PC-9 (cell line): ENCODE measurements around the gene YWHAB. TPM values are rescaled to one million over a fixed set of nuclear protein-coding genes. Genes with fewer than 3 reads are reported as not detected.

Source experiments
- BruUV-seq: library from RNA; stranded (reverse); fragments of 400-500 nt; replicated peaks from 2 replicates; lab custom pipeline; 2021; lab: Mats Ljungman, UMichigan
- CTCF ChIA-PET: fragments of 300-600 bp; sonication (Branson Sonifier 250); formaldehyde crosslinking; loops from one replicate; lab custom pipeline; 2022; ENCODE audit warnings: antibody characterized with exemption; lab: Charles Lee
- POLR2A ChIA-PET: fragments of 300-600 bp; sonication (Branson Sonifier 250); formaldehyde crosslinking; loops from one replicate; lab custom pipeline; 2022; ENCODE audit warnings: antibody characterized with exemption; ENCODE audit not compliant: unreplicated experiment; lab: Charles Lee
- DNase-seq, 2 experiments: peaks; one replicate each; pipeline versions ENCODE4 v3.0.0 to v3.0.0-alpha.2; 2015 to 2022; ENCODE audit warnings: mixed read lengths in 1 of 2
- H2AFZ ChIP-seq: fragments of 200-600 bp; sonication (generic); 2 replicates; pipeline ENCODE4 v1.8.1; 2017; ENCODE audit warnings: antibody characterized with exemption
- H3F3A ChIP-seq: fragments of 200-600 bp; sonication (generic); 2 replicates; pipeline ENCODE4 v1.8.1; 2017; ENCODE audit warnings: antibody characterized with exemption, mild to moderate bottlenecking, low read depth; ENCODE audit not compliant: insufficient read depth
- H3K27ac ChIP-seq: fragments of 200-600 bp; sonication (generic); 2 replicates; pipeline ENCODE4 v1.6.1; 2016; ENCODE audit warnings: mixed run types
- H3K27me3 ChIP-seq: fragments of 200-600 bp; sonication (generic); 2 replicates; pipeline ENCODE4 v1.6.1; 2016; ENCODE audit warnings: low read depth, mixed run types; ENCODE audit not compliant: insufficient read depth
- H3K36me3 ChIP-seq: fragments of 200-600 bp; sonication (generic); 2 replicates; pipeline ENCODE4 v1.6.1; 2016; ENCODE audit warnings: low read depth, mixed run types
- H3K4me1 ChIP-seq: fragments of 200-600 bp; sonication (generic); replicated peaks from 2 replicates; pipeline ENCODE4 v1.6.1; 2016; ENCODE audit warnings: mixed run types; ENCODE audit not compliant: insufficient read depth
- H3K4me2 ChIP-seq: fragments of 200-600 bp; sonication (generic); 2 replicates; pipeline ENCODE4 v1.6.1; 2017; ENCODE audit warnings: mixed run types
- H3K4me3 ChIP-seq: fragments of 200-600 bp; sonication (generic); 2 replicates; pipeline ENCODE4 v1.6.1; 2016; ENCODE audit warnings: mixed run types
- H3K79me2 ChIP-seq: fragments of 200-600 bp; sonication (generic); 2 replicates; pipeline ENCODE4 v1.6.1; 2017; ENCODE audit warnings: low read depth, mixed run types
- H3K9me2 ChIP-seq: fragments of 200-600 bp; sonication (generic); 2 replicates; pipeline ENCODE4 v1.8.1; 2017; ENCODE audit warnings: mild to moderate bottlenecking; ENCODE audit not compliant: insufficient read depth
- H3K9me3 ChIP-seq: fragments of 200-600 bp; sonication (generic); 2 replicates; pipeline ENCODE4 v1.8.1; 2016; ENCODE audit warnings: low read depth; ENCODE audit not compliant: insufficient read depth
- H4K20me1 ChIP-seq: fragments of 200-600 bp; sonication (generic); 2 replicates; pipeline ENCODE4 v1.8.1; 2017; ENCODE audit not compliant: insufficient read depth
- EZH2 ChIP-seq: fragments of 200-600 bp; sonication (generic); IDR thresholded peaks from 2 replicates; pipeline ENCODE4 v1.8.0; 2017; ENCODE audit warnings: antibody characterized with exemption, low read depth
- intact Hi-C: fragments of 100-400 bp; cut with micrococcal nuclease; formaldehyde crosslinking; loops from one replicate; pipeline ENCODE4 v1.10.0; 2022; ENCODE audit not compliant: unreplicated experiment
- total RNA-seq: library from RNA; stranded (reverse); gene quantifications from 2 replicates; pipeline ENCODE4 v1.2.3, GENCODE V29; 2021
- TF ChIP-seq, protein P1 (sequence below): fragments of 200-600 bp; sonication (generic); conservative IDR thresholded peaks from 2 replicates; pipeline ENCODE4 v1.6.1; 2017; ENCODE audit warnings: mixed run types, antibody characterized with exemption, mild to moderate bottlenecking, moderate library complexity

YWHAB gene
- total RNA-seq, 1 experiment from 2014 or later: 249 TPM

DNA sequence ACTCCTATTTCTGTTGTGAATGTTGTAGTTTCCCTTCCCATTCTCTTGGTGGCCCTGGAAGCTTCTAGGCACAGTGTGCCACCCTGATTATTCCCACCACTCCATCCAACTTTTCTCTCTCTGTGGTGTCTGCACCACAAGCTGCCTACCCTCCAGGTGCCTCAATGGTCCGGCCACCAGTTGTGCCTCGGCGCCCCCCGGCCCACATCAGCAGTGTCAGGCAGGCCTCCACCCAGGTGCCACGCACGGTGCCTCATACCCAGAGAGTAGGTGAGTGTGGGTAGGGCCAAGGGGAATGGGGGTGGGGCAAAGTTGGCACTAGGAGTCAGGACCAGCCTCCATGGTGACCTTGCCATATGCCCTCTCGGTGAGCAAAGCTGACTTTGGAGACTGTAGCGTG, 47.4 kb downstream of the YWHAB start:
- BruUV-seq: no TSS peak
- H3F3A ChIP-seq: no peaks in the 10 kb centered on the region; the same call in 1 of the 2 replicates
- H3K27ac ChIP-seq: no peak overlapping the region
- H3K27me3 ChIP-seq: no peaks in the 10 kb centered on the region
- H3K79me2 ChIP-seq: no peaks in the 10 kb centered on the region
- DNase-seq: no peak
- peaks cover 32% of the 10 kb centered on the region for H3K36me3 ChIP-seq
- intact Hi-C loops: no loop called here
- no peaks in the 10 kb centered on the region for H3K9me3 ChIP-seq
- no peaks in the 10 kb centered on the region for H3K9me2 ChIP-seq
- H3K4me1 ChIP-seq: peaks cover 10% of the 10 kb centered on the region; the same call in 1 of the 2 replicates
- no peak overlapping the region for H3K4me2 ChIP-seq
- no peaks in the 10 kb centered on the region; the same call in 1 of the 2 replicates for H4K20me1 ChIP-seq
- TF ChIP-seq, protein P1, sequence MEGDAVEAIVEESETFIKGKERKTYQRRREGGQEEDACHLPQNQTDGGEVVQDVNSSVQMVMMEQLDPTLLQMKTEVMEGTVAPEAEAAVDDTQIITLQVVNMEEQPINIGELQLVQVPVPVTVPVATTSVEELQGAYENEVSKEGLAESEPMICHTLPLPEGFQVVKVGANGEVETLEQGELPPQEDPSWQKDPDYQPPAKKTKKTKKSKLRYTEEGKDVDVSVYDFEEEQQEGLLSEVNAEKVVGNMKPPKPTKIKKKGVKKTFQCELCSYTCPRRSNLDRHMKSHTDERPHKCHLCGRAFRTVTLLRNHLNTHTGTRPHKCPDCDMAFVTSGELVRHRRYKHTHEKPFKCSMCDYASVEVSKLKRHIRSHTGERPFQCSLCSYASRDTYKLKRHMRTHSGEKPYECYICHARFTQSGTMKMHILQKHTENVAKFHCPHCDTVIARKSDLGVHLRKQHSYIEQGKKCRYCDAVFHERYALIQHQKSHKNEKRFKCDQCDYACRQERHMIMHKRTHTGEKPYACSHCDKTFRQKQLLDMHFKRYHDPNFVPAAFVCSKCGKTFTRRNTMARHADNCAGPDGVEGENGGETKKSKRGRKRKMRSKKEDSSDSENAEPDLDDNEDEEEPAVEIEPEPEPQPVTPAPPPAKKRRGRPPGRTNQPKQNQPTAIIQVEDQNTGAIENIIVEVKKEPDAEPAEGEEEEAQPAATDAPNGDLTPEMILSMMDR: no peak
- no peak for TF ChIP-seq EZH2
- no peak overlapping the region for H3K4me3 ChIP-seq
- H2AFZ ChIP-seq: no peak overlapping the region
- ChIA-PET POLR2A (no interaction called here), CTCF (interaction anchor here (0.7 kb wide), 1 partner anchor 640 kb away, joined by 3 read pairs; no protein-coding TSS in a partner anchor)

DNA sequence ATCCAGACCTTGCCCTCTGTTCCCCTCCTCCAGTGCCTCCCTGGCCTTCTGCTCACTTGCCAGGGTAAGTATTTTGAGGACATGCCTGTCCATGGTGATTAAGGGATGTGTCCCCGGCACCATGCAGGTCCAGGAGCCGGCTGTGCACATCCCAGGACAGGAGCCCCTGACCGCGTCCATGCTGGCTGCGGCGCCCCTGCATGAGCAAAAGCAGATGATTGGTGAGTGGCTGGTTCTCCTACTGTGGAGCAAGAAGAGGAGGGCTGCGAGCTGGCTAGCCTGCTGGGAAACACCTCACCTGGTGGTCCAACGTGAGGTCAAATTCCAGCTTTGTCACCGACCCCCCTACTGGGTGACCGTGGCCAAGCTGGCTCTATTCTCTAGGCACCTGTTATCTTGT, 51.0 kb downstream of the YWHAB start:
- DNase-seq: no peak
- Histone ChIP-seq H3F3A (peaks cover 16% of the 10 kb centered on the region), H3K27ac (no peak overlapping the region), H3K4me2 (no peak overlapping the region), H4K20me1 (no peaks in the 10 kb centered on the region), H3K4me3 (no peak overlapping the region), H2AFZ (no peak overlapping the region), H3K9me3 (no peaks in the 10 kb centered on the region), H3K79me2 (no peaks in the 10 kb centered on the region), H3K27me3 (no peaks in the 10 kb centered on the region), H3K36me3 (peaks cover 31% of the 10 kb centered on the region; the same call in 1 of the 2 replicates), H3K9me2 (no peaks in the 10 kb centered on the region), H3K4me1 (peaks cover 9% of the 10 kb centered on the region; the same call in 1 of the 2 replicates)
- no TSS peak for BruUV-seq
- intact Hi-C loops: no loop called here
- TF ChIP-seq, protein P1: no peak
- TF ChIP-seq EZH2: no peak
- ChIA-PET CTCF (no interaction called here), POLR2A (no interaction called here)

DNA sequence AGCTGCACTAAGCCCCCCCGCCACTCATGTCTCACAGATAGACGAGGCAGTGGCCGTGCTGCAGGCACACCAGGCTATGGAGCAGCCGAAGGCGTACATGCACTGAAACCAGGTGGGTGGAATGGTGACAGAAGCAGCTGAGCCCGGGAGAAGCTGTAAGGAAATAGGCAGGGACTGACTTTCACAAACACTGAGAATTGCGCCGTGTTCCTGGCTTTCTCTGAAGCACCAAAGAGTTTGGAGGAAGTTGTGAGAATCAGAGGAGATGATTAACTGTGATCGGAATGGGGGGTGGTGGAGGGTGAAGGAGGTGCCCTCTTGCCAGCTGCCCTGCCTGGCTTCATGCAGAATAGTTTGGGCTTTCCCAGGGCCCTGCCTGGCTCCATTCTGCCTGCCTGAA, 53.1 kb downstream of the YWHAB start:
- peaks cover 33% of the 10 kb centered on the region; the same call in 1 of the 2 replicates for H3K36me3 ChIP-seq
- no peak overlapping the region for H2AFZ ChIP-seq
- peaks cover 16% of the 10 kb centered on the region for H3F3A ChIP-seq
- H3K27me3 ChIP-seq: no peaks in the 10 kb centered on the region
- POLR2A ChIA-PET: no interaction called here
- H3K9me2 ChIP-seq: no peaks in the 10 kb centered on the region
- no peak overlapping the region for H3K4me3 ChIP-seq
- CTCF ChIA-PET: no interaction called here
- H3K4me1 ChIP-seq: no peaks in the 10 kb centered on the region
- no peaks in the 10 kb centered on the region for H3K79me2 ChIP-seq
- no TSS peak for BruUV-seq
- H3K27ac ChIP-seq: no peak overlapping the region; the same call in 1 of the 2 replicates
- H4K20me1 ChIP-seq: no peaks in the 10 kb centered on the region
- TF ChIP-seq, protein P1: no peak
- no peak for TF ChIP-seq EZH2
- intact Hi-C loops: no loop called here
- H3K4me2 ChIP-seq: no peak overlapping the region
- no peaks in the 10 kb centered on the region for H3K9me3 ChIP-seq
- DNase-seq: no peak
